DMS53 (cell line): ENCODE measurements around the gene ENOSF1.

Experiments used
- DNase-seq: peaks from one replicate; lab custom pipeline; 2025; lab: John Stamatoyannopoulos, UW

ENOSF1 gene

GRCh38 chr18:635171-635570, 77.3 kb downstream of the ENOSF1 start:
- DNase-seq, result no peak

GRCh38 chr18:634551-635045, 77.8 kb downstream of the ENOSF1 start:
- no peak for DNase-seq

- DNase-seq, result no peak
These were observed 80.9 kb downstream of the ENOSF1 start for GRCh38 chr18:631560-631959.

- DNase-seq, result peak; percentile 44
These were observed 82.9 kb downstream of the ENOSF1 start for GRCh38 chr18:629269-630150.

- no peak for DNase-seq
These were observed 85.2 kb downstream of the ENOSF1 start for GRCh38 chr18:627231-627630.

- DNase-seq, result peak; percentile 95
These were observed 88.4 kb downstream of the ENOSF1 start for GRCh38 chr18:623761-624620.

GRCh38 chr18:622289-622688, 90.1 kb downstream of the ENOSF1 start:
- DNase-seq, result no peak

GRCh38 chr18:621291-622043, 91.0 kb downstream of the ENOSF1 start:
- no peak for DNase-seq
